Activated naive CD8-positive, alpha-beta T cell treated with anti-CD3 and anti-CD28 coated beads for 36 hours (primary cell): ENCODE data around the gene IGLL5. TPM values are rescaled to one million over a fixed set of nuclear protein-coding genes. Genes with fewer than 3 reads are reported as not detected.
"Not testable (repeated sequence)": the region's sequence is repeated elsewhere in the genome, so short reads cannot be mapped to it uniquely, and the experiment has no call there.

Source experiments
- DNase-seq: peaks from one replicate; pipeline ENCODE4 v3.0.0; 2021
- H3K27ac Mint-ChIP-seq: one replicate; pipeline ENCODE4 v1.8.0; 2022; ENCODE audit warnings: mild to moderate bottlenecking, moderate library complexity, mixed read lengths
- H3K27me3 Mint-ChIP-seq: one replicate; pipeline ENCODE4 v1.8.0; 2022; ENCODE audit warnings: mild to moderate bottlenecking, mixed read lengths
- H3K36me3 Mint-ChIP-seq: one replicate; pipeline ENCODE4 v1.8.0; 2021; ENCODE audit warnings: mild to moderate bottlenecking, mixed read lengths
- H3K4me1 Mint-ChIP-seq: one replicate; pipeline ENCODE4 v1.8.0; 2021; ENCODE audit warnings: mixed read lengths
- H3K4me3 Mint-ChIP-seq: one replicate; pipeline ENCODE4 v1.8.0; 2022; ENCODE audit warnings: mild to moderate bottlenecking, moderate library complexity, mixed read lengths
- H3K9me3 Mint-ChIP-seq: one replicate; pipeline ENCODE4 v1.8.0; 2022; ENCODE audit warnings: mixed read lengths
- total RNA-seq, 2 experiments: library from RNA; stranded (reverse); gene quantifications; one replicate each; pipeline ENCODE4 v1.2.3, GENCODE V29; 2021

Gene IGLL5
- total RNA-seq, 2 experiments from 2014 or later, result 0.62 to 0.93 TPM

DNA sequence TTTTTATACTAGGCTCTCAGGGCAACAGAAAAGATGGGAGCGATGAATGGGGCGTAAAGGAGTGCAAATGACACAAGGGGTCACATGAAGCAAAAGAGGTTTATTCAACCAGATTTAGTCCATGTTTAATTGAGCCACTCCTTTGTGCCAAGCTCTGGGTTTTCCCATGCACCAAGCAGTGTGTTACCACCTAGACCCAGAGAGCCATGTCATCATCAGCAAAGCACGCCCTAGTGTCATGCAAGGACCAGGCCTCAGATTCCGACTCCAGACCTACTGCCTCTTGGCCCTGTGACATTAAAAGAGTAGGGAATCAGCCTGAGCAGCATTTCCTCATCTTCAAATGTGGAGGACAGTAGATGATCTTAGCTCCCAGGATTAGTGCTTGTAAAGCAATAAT is 1.1 kb upstream of the IGLL5 start:
- DNase-seq, result no peak
- H3K36me3 Mint-ChIP-seq, result no peaks in the 10 kb centered on the region
- H3K4me3 Mint-ChIP-seq, result no peak overlapping the region
- no peaks in the 10 kb centered on the region for H3K9me3 Mint-ChIP-seq
- no peak overlapping the region for H3K27ac Mint-ChIP-seq
- peaks cover 21% of the 10 kb centered on the region for H3K4me1 Mint-ChIP-seq
- peaks cover 25% of the 10 kb centered on the region for H3K27me3 Mint-ChIP-seq

DNA sequence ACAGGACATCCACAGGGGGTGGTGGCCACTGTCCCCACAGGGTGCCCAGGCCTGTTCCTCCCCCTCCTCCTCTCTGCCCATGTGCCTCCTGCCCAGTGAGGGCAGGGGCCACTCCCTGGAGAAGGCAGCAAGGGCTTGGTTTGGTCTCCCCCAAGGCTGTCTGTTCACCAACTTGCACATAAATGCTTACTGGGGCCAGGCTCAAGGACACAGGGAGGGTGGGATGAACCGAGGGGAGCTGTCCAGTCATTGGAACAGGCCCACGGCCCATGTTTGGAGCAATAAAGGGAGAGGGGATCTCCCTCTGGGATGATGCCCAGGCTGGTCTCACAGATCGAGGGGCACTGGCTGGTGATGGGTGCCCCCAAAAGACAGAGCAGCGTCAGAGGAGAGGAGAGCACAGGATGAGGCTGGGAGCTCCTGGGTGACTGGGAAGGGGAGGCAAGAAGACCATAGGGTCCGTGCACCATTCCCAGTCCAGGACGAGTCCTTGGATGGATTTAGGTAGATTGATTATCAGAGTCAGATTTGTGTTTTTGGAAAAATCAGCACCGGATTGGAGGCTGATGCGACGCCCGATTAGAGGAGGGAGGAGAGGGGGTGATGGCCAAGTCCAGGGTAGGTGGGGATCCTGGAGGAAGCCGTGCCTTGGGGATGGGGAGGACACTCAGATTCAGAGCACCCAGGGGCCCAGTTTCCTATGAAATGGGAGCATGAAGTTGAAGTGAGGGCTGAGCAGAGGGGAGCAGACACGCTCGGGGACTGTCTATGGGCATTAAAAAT is 1.1 kb downstream of the IGLL5 start:
- H3K9me3 Mint-ChIP-seq, result no peaks in the 10 kb centered on the region
- H3K27ac Mint-ChIP-seq, result no peak overlapping the region
- no peak for DNase-seq
- peaks cover 33% of the 10 kb centered on the region for H3K27me3 Mint-ChIP-seq
- peaks cover 21% of the 10 kb centered on the region for H3K4me1 Mint-ChIP-seq
- H3K36me3 Mint-ChIP-seq, result no peaks in the 10 kb centered on the region
- peak overlapping the region; percentile 38 for H3K4me3 Mint-ChIP-seq

DNA sequence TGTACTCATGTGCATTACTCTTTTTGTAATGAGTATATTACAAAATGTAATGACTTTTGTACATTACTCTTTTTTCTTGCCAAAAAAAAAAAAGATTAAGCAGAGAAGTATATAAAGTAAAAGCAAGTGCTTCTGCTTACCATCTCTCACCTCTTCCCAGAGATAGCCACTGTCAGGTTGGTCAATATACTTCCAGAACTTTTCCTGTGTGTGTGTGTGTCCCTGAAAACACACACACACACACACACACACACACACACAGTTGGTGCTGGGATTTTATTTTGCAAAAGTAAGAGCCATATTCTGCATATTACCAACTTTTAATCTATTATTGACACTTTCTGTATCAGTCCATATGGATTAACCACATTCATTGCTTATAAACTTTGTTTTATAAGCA is 2.5 kb downstream of the IGLL5 start:
- no peaks in the 10 kb centered on the region for H3K36me3 Mint-ChIP-seq
- H3K4me3 Mint-ChIP-seq, result no peak overlapping the region
- H3K27me3 Mint-ChIP-seq, result peaks cover 36% of the 10 kb centered on the region
- no peak overlapping the region for H3K27ac Mint-ChIP-seq
- DNase-seq, result no peak
- peaks cover 12% of the 10 kb centered on the region for H3K4me1 Mint-ChIP-seq
- no peaks in the 10 kb centered on the region for H3K9me3 Mint-ChIP-seq

DNA sequence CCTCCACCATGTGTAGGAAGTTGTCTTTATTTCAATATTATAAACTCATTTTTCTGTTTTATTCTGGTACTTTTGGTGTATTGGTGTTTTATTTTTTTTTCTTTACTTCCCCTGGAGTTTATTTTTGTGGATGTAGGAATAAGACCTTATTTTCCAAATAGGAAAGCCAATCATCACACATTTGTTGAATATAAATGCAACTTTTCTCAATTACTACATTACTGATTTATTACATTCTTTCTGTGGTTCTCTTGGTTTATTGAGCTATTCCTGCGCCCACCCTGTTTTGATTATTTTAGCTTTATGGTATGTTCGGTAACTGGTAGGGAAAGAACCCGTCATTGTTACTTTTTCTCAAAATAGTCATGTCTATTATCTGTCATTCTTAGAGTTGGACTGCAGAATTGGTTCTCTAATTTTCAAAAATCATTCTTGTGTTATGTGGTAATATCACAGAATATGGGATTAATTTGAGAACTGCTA is 3.6 kb downstream of the IGLL5 start:
- H3K36me3 Mint-ChIP-seq, result no peaks in the 10 kb centered on the region
- H3K9me3 Mint-ChIP-seq, result no peaks in the 10 kb centered on the region
- no peak overlapping the region for H3K27ac Mint-ChIP-seq
- DNase-seq, result no peak
- peaks cover 3% of the 10 kb centered on the region for H3K4me1 Mint-ChIP-seq
- H3K27me3 Mint-ChIP-seq, result peaks cover 38% of the 10 kb centered on the region
- H3K4me3 Mint-ChIP-seq, result no peak overlapping the region

DNA sequence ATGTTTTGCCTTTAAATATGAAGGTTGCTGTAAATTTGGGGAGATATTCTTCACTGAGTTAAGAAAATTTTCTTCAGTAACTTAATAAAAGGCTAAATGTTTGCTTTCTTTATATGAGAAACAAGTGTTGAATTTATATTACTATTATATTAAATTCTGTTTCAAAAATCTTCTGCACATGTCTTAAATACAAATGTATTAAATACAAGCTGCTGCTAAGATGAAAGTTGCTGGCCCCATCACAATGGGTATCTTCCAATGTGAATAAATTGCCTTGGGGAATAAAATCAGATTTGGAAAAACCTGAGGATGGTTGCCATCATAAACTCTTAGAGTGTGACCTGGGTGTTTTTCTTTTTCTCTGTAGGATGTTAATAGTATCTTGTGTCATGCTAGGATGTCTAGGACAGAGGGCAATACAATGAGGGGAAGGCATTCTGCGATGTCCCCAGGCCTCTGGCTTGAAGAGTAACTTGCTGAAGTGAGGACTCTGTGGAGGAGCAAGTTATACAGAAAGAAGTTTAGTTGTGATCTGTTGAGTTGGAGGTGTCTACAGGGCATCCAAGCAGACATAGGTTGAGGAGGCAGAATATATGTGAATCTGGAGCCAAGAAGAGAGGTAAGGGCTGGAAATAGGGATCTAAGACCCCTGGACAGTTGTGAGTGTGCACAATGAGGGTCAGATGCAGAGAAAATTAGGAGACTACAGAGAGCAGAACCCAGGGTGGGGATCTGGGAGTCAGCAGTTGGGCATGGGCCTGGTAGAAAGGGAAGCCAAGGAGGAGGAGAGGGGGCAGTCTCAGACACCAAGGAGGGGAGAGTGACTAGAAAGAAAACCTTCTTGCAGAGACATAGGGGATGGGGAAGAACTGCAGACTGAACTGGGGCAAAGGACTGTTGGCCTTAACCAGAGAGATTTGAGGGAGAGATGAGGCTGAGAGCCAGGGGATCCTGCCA is 4.8 kb downstream of the IGLL5 start:
- Mint-ChIP-seq H3K4me1 (peaks cover 2% of the 10 kb centered on the region), H3K9me3 (no peaks in the 10 kb centered on the region), H3K27me3 (peaks cover 36% of the 10 kb centered on the region), H3K4me3 (no peak overlapping the region), H3K36me3 (no peaks in the 10 kb centered on the region), H3K27ac (no peak overlapping the region)
- no peak for DNase-seq

DNA sequence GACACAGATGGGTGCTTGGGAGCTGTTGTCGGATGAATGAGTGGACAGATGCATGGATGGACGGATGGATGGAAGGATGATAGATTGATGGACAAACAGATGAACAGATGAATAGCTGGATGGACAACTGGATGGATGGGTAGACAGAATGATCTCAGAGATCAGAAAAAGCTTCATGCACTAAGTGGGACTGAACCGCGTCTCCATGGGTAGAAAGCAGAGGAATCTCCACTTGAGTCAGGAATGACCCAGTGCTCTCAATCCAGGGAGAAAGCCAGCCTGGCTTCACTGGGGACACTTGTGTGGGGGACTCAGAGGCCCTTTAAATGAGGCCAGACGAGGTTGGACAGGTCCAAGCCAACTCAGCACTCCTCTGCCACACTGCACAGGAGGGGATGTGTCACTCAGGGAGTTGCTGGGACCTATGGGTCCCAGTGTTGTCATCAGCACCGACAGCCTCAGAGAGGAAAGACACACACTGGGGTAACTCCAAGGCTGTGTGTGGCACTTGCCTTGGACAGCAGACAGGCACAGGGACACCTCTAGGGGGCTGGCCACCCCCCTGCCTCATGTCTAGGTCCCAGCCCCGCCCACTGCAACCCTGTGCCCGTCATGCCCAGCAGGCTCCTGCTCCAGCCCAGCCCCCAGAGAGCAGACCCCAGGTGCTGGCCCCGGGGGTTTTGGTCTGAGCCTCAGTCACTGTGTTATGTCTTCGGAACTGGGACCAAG is 5.6 kb downstream of the IGLL5 start:
- no peak for DNase-seq
- Mint-ChIP-seq H3K27me3 (peaks cover 40% of the 10 kb centered on the region), H3K27ac (no peak overlapping the region)

DNA sequence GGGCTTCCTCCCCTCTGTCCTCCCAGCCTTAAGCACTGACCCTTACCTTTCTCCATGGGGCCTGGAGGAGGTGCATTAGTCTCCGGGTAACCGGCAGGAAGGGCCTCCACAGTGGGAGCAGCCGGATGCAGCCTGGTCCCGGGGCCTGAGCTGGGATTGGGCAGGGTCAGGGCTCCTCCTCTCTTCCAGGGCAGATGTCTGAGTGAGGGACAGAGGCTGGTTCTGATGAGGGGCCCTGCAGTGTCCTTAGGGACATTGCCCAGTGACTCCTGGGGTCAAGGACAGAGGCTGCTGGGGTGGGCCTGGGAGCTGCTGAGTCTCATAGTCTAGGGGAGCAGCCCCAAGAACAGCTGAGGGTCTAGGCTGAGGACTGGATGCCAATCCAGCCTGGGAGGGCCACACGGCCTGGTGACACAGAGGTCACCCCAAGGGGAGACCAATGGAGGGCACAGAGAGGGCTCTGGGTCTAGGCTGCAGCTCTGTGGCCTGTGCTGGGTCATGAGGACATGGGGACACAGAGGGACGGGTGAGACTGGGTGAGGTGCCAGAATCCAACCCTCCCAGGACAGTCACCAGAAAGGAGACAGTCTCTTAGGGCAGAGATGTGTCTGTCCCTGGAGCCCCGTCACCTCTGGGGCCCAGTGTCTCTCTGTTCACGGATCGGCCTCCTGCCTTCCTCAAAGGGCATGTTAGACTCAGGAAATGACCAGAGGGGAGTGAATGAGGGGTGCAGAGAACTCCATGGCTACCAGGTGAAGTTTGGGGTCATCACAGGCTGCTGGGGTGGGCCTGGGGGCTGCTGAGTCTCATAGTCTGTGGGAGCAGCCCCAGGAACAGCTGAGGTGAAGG is 6.5 kb downstream of the IGLL5 start:
- Mint-ChIP-seq H3K27ac (no peak overlapping the region), H3K36me3 (no peaks in the 10 kb centered on the region), H3K9me3 (no peaks in the 10 kb centered on the region), H3K4me3 (no peak overlapping the region), H3K27me3 (peaks cover 39% of the 10 kb centered on the region), H3K4me1 (peaks cover 2% of the 10 kb centered on the region)
- DNase-seq, result no peak

More for the DNA sequence above, 5.6 kb downstream of the IGLL5 start:
- Mint-ChIP-seq H3K9me3 (no peaks in the 10 kb centered on the region), H3K4me1 (peaks cover 2% of the 10 kb centered on the region), H3K4me3 (no peak overlapping the region), H3K36me3 (no peaks in the 10 kb centered on the region)

DNA sequence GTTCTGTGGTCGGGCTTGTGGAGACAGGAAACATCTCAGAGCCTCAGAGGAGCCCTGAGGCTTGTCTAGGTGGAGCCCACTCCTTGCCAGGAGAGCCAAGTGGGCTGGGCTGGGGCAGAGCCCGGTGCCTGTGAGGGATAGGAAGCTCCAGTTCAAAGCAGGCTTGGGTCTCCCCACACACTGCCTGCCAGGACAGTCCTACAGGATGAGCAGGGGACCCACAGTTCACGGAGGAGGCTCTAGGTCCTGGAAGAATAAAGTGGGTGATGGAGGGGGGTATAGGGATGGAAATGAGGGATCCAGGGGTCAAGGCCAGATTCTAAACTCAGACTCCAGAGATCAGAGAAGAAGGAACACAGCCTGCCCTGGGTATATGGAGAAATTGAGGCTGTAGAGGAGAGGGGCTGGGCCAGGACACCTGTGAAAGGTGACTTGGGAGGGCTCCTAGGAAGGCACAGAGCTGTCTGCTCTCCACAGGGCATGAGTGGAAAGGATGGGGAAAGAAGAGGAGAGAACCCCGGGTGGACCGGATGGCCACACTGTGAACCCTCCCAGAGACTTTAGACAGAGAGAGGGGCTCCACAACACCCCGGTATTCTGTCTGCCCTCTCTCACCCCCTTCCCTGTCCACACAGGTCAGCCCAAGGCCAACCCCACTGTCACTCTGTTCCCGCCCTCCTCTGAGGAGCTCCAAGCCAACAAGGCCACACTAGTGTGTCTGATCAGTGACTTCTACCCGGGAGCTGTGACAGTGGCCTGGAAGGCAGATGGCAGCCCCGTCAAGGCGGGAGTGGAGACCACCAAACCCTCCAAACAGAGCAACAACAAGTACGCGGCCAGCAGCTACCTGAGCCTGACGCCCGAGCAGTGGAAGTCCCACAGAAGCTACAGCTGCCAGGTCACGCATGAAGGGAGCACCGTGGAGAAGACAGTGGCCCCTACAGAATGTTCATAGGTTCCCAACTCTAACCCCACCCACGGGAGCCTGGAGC is 7.4 kb downstream of the IGLL5 start:
- Mint-ChIP-seq H3K27ac (no peak overlapping the region), H3K9me3 (no peaks in the 10 kb centered on the region), H3K4me1 (peaks cover 2% of the 10 kb centered on the region), H3K27me3 (peaks cover 38% of the 10 kb centered on the region), H3K36me3 (no peaks in the 10 kb centered on the region), H3K4me3 (no peak overlapping the region)
- no peak for DNase-seq

DNA sequence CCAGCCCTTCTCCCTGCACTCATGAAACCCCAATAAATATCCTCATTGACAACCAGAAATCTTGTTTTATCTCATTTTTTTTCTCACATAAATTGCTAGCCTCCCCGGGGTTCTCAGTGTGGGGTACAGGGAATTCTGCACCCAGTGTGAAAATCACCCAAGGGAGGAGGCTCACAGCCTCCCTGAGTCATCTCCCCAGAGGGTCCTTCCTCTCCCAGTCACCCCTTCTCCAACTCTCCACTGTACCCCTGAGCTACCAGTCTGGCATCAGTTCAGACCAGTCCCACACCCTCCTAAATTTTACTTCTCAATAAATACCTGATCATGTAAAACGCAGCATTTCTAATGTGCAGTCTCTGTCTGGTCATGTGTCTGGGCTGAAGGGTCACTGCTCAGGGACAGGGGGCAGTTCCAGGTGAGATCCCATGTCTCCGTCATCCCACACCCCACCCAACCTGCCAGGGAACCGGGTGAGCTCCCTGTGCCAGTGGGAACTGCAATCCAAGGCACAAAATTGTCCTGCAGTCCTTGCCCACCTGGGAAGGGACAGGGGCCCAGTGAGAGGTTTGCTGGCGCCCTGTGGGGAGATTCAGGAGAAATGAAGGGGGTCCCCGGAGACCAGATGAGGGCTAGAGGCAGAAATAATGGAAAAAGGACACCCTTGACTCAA is 8.3 kb downstream of the IGLL5 start:
- Mint-ChIP-seq H3K4me1 (peaks cover 2% of the 10 kb centered on the region), H3K27ac (no peak overlapping the region)
- DNase-seq, result no peak

DNA sequence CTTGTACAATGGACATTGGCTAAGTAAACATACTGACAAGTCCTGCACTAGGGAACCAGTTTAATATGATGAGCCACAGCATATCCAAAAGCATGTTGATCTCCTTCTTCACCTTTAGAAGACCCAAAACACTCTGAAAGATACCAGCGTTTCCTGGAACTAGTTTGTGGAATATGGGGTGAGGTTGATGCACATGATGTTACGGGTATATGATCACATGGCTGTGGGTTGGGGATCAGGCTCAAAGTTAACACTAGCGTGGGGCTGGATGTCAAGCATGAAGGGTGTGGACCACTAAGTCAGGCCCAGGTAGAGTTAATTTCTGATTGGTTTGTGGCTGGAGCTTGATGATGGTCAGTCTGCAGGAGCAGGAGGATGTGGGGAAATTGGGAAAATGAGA is 9.0 kb downstream of the IGLL5 start:
- Mint-ChIP-seq H3K36me3 (no peaks in the 10 kb centered on the region), H3K9me3 (no peaks in the 10 kb centered on the region), H3K4me3 (no peak overlapping the region), H3K4me1 (peaks cover 2% of the 10 kb centered on the region), H3K27me3 (peaks cover 31% of the 10 kb centered on the region), H3K27ac (no peak overlapping the region)
- no peak for DNase-seq

More for the DNA sequence above, 8.3 kb downstream of the IGLL5 start:
- Mint-ChIP-seq H3K36me3 (no peaks in the 10 kb centered on the region), H3K4me3 (no peak overlapping the region), H3K27me3 (peaks cover 37% of the 10 kb centered on the region), H3K9me3 (no peaks in the 10 kb centered on the region)

DNA sequence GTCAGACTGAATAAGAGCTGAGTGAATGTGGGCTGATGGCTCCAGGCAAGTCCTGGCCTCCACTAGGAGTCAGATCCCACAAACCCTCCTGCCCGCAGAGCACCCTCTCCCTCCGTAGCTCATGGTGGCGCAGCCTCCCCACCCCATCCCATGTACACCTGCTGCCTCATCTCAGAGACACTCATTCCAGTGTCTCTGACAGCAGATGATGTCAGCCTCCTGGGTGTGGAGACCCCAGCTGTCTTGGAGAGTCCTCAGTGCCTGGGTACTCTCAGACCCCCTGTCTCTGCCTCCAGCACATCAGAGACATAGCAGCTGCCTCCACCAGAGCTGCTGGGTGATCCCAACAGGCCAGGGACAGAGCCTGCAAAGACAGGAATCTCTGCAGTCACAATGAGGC is 9.5 kb downstream of the IGLL5 start:
- Mint-ChIP-seq H3K36me3 (no peaks in the 10 kb centered on the region), H3K27ac (no peak overlapping the region), H3K4me3 (no peak overlapping the region), H3K9me3 (no peaks in the 10 kb centered on the region), H3K4me1 (peaks cover 2% of the 10 kb centered on the region), H3K27me3 (peaks cover 31% of the 10 kb centered on the region)
- DNase-seq, result no peak

DNA sequence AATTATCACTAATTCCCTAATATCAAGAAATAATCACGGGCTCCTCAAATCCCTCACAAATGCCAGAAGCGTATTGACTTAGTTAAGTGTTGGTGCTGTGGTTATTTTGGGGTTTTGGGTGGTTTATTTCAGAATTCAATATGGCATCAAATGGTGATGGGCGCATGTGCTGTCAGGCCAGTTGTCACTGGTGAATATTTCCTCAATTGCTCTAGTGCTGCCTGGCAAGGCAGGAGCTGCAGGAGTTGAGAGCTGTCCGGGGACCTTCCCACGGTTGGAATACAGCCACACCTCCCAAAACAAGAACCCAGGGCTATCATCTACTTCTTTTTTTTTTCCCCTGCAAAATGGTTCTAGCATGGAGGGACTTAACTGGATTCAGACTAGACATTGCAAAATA is 10.3 kb downstream of the IGLL5 start:
- DNase-seq, result no peak
- H3K4me3 Mint-ChIP-seq, result no peak overlapping the region
- peaks cover 2% of the 10 kb centered on the region for H3K4me1 Mint-ChIP-seq
- H3K27ac Mint-ChIP-seq, result no peak overlapping the region
- no peaks in the 10 kb centered on the region for H3K9me3 Mint-ChIP-seq
- H3K36me3 Mint-ChIP-seq, result no peaks in the 10 kb centered on the region
- H3K27me3 Mint-ChIP-seq, result peaks cover 24% of the 10 kb centered on the region

DNA sequence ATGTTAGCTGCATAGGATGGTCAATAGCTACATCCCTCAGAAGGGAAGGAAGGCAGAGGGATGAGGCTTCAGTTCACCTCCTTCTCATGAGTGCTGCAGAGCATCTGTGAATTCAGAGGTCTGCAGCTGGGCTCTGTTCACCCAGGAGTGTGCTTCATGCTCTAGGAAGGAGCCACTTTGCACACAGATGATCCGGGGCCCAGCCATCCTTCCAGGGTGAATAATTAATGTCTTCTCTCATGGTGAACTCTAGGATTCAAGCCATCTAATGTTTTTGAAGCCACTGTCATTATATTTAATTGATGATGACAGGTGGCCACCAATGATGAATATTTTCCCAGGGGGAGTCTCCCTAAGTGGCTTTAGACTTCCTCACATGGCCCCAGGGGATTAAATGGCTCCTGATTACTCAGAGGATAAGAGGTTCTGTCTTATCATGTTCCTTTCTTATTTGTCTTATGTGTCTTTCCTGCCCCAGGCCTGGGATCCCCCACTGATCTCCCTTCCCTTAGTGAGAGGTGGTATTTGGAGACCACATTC is 10.9 kb downstream of the IGLL5 start:
- not testable (repeated sequence) for H3K36me3 Mint-ChIP-seq, H3K4me3 Mint-ChIP-seq, H3K9me3 Mint-ChIP-seq, DNase-seq, H3K27ac Mint-ChIP-seq, H3K4me1 Mint-ChIP-seq
- H3K27me3 Mint-ChIP-seq, result peaks cover 23% of the 10 kb centered on the region
